22Rv1 (cell line): ENCODE measurements around the gene RFPL2.

Experiments used
- ZFX ChIP-seq: fragments of 450-650 bp; IDR thresholded peaks from 2 replicates; pipeline ENCODE4 v1.6.1; 2017; ENCODE audit warnings: antibody characterized with exemption, borderline replicate concordance
- TF ChIP-seq, protein P1 (sequence below): fragments of 450-650 bp; IDR thresholded peaks from 2 replicates; pipeline ENCODE4 v1.5.1; 2017; ENCODE audit warnings: mild to moderate bottlenecking

DNA sequence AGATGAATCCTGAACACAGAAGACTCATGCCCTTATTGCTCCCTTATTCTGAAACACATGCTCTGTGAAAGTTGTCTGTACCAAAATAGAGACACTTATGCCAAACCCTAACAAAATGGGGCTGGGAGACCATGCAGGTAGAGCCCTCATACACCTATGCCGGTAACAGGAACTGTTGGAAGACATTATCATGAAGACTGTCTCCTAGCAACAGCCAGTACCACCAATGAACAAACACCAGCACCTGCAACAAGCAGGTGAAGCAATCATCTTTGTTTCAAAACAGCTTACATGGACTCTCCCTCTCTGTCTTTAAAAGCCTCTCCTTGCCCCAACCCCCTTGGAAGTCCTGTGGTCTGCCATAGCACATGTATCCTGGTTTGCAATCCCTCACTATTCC lies 33.0 kb upstream of the RFPL2 start:
- TF ChIP-seq, protein P1, sequence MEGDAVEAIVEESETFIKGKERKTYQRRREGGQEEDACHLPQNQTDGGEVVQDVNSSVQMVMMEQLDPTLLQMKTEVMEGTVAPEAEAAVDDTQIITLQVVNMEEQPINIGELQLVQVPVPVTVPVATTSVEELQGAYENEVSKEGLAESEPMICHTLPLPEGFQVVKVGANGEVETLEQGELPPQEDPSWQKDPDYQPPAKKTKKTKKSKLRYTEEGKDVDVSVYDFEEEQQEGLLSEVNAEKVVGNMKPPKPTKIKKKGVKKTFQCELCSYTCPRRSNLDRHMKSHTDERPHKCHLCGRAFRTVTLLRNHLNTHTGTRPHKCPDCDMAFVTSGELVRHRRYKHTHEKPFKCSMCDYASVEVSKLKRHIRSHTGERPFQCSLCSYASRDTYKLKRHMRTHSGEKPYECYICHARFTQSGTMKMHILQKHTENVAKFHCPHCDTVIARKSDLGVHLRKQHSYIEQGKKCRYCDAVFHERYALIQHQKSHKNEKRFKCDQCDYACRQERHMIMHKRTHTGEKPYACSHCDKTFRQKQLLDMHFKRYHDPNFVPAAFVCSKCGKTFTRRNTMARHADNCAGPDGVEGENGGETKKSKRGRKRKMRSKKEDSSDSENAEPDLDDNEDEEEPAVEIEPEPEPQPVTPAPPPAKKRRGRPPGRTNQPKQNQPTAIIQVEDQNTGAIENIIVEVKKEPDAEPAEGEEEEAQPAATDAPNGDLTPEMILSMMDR, result no peak
- TF ChIP-seq ZFX, result no peak
